LNCaP clone FGC (cell line): ENCODE results near the gene SLIT1.
"Not testable (repeated sequence)": the region's sequence is repeated elsewhere in the genome, so short reads cannot be mapped to it uniquely, and the experiment has no call there.

Source experiments
- DNase-seq: peaks from one replicate; pipeline ENCODE4 v3.0.0-alpha.2; 2011; ENCODE audit warnings: low read depth
- H3K4me3 ChIP-seq: 2 replicates; pipeline ENCODE4 v1.5.1; 2011; ENCODE audit warnings: mild to moderate bottlenecking, low read depth, low read length, control low read depth
- CTCF ChIP-seq: IDR thresholded peaks from 2 replicates; pipeline ENCODE4 v1.5.1; 2012; ENCODE audit warnings: mild to moderate bottlenecking; ENCODE audit not compliant: control insufficient read depth, insufficient read depth; ENCODE audit errors: extremely low read depth

Gene SLIT1

GRCh38 chr10:97086530-97086929 lies 99.2 kb downstream of the SLIT1 start:
- no peak for TF ChIP-seq CTCF
- no peak for DNase-seq
- no peak overlapping the region for H3K4me3 ChIP-seq

GRCh38 chr10:97083228-97083829 lies 102.4 kb downstream of the SLIT1 start:
- TF ChIP-seq CTCF: no peak
- DNase-seq: no peak
- no peak overlapping the region for H3K4me3 ChIP-seq

- not testable (repeated sequence) for DNase-seq, H3K4me3 ChIP-seq
These were observed 103.2 kb downstream of the SLIT1 start for GRCh38 chr10:97082575-97082974.

GRCh38 chr10:97081621-97082235 lies 104.0 kb downstream of the SLIT1 start:
- DNase-seq: peak; percentile 19
- no peak overlapping the region for H3K4me3 ChIP-seq
- peak; percentile 90 for TF ChIP-seq CTCF

GRCh38 chr10:97080051-97080776 lies 105.5 kb downstream of the SLIT1 start:
- no peak overlapping the region for H3K4me3 ChIP-seq
- TF ChIP-seq CTCF: no peak
- DNase-seq: no peak

- no peak for DNase-seq
- TF ChIP-seq CTCF: no peak
- H3K4me3 ChIP-seq: no peak overlapping the region
These were observed 106.3 kb downstream of the SLIT1 start for GRCh38 chr10:97079448-97079847.

- H3K4me3 ChIP-seq: no peak overlapping the region
- no peak for TF ChIP-seq CTCF
- DNase-seq: no peak
These were observed 106.8 kb downstream of the SLIT1 start for GRCh38 chr10:97078938-97079445.
